Activated CD4-positive, alpha-beta T cell treated with anti-CD3 and anti-CD28 coated beads for 36 hours (primary cell): ENCODE data around the gene JPH4. TPM values are rescaled to one million over a fixed set of nuclear protein-coding genes. Genes with fewer than 3 reads are reported as not detected.
"Not testable (repeated sequence)": the region's sequence is repeated elsewhere in the genome, so short reads cannot be mapped to it uniquely, and the experiment has no call there.

Experiments used
- ATAC-seq: fragments of 200-7000 bp; cut with Tn5 transposase; one replicate; pipeline ENCODE4 v1.10.0; 2021; ENCODE audit warnings: mild to moderate bottlenecking, moderate library complexity
- CTCF ChIA-PET: fragments of 350-600 bp; sonication (Branson Sonifier 250); formaldehyde crosslinking; loops from one replicate; lab custom pipeline; 2021; ENCODE audit warnings: antibody characterized with exemption; lab: Charles Lee
- POLR2A ChIA-PET: fragments of 350-600 bp; sonication (Branson Sonifier 250); formaldehyde crosslinking; loops from one replicate; lab custom pipeline; 2021; ENCODE audit warnings: antibody characterized with exemption, inconsistent platforms; lab: Charles Lee
- DNase-seq: peaks from one replicate; pipeline ENCODE4 v3.0.0-alpha.2; 2020
- H3K27ac Mint-ChIP-seq: one replicate; pipeline ENCODE4 v1.8.0; 2021; ENCODE audit warnings: mixed read lengths
- H3K27me3 Mint-ChIP-seq: one replicate; pipeline ENCODE4 v1.8.0; 2021; ENCODE audit warnings: mixed read lengths
- H3K36me3 Mint-ChIP-seq: one replicate; pipeline ENCODE4 v1.8.0; 2021; ENCODE audit warnings: low read depth, mixed read lengths
- H3K4me1 Mint-ChIP-seq: one replicate; pipeline ENCODE4 v1.8.0; 2021; ENCODE audit warnings: mixed read lengths
- H3K4me3 Mint-ChIP-seq: one replicate; pipeline ENCODE4 v1.8.0; 2021; ENCODE audit warnings: mild to moderate bottlenecking, moderate library complexity, mixed read lengths
- H3K9me3 Mint-ChIP-seq: one replicate; pipeline ENCODE4 v1.8.0; 2021; ENCODE audit warnings: low read depth, mixed read lengths
- intact Hi-C, 2 experiments: fragments of 100-400 bp; cut with DNase I in 1 of 2; cut with micrococcal nuclease in 1 of 2; formaldehyde crosslinking; loops; one replicate each; pipeline versions ENCODE4 v1.14.2 to v1.15.1; 2022 to 2024; cut with DNase I, micrococcal nuclease
- total RNA-seq, 2 experiments: library from RNA; stranded (reverse); gene quantifications; one replicate each; pipeline ENCODE4 v1.2.3, GENCODE V29; 2021

The JPH4 gene
- total RNA-seq, 2 experiments from 2014 or later: not detected

GRCh38 chr14:23617539-23617938, 38.9 kb upstream of the JPH4 start:
- Mint-ChIP-seq H3K36me3 (no peaks in the 10 kb centered on the region), H3K27ac (no peak overlapping the region), H3K9me3 (no peaks in the 10 kb centered on the region), H3K4me1 (no peaks in the 10 kb centered on the region), H3K4me3 (no peak overlapping the region), H3K27me3 (peaks cover 2% of the 10 kb centered on the region)
- POLR2A ChIA-PET: no interaction called here
- ATAC-seq: no peak
- intact Hi-C loops: no loop called here
- CTCF ChIA-PET: interaction anchor here (1.7 to 3.2 kb wide), 2 partner anchors 15 to 28 kb away, joined by 8 to 25 read pairs; no protein-coding TSS in a partner anchor
- DNase-seq: no peak

GRCh38 chr14:23615856-23616255, 37.3 kb upstream of the JPH4 start:
- intact Hi-C loops: no loop called here
- Mint-ChIP-seq H3K4me1 (peaks cover 5% of the 10 kb centered on the region), H3K9me3 (no peaks in the 10 kb centered on the region), H3K36me3 (no peaks in the 10 kb centered on the region), H3K27me3 (no peaks in the 10 kb centered on the region), H3K27ac (no peak overlapping the region), H3K4me3 (no peak overlapping the region)
- POLR2A ChIA-PET: no interaction called here
- ATAC-seq: no peak
- CTCF ChIA-PET: interaction anchor here (3.2 kb wide), 1 partner anchor 16 kb away, joined by 25 read pairs; no protein-coding TSS in a partner anchor
- no peak for DNase-seq

- peaks cover 19% of the 10 kb centered on the region for H3K4me1 Mint-ChIP-seq
- ChIA-PET POLR2A (no interaction called here), CTCF (interaction anchor here (0.6 to 4.9 kb wide), 5 partner anchors 8 to 317 kb away, joined by 3 to 33 read pairs (median 5); no protein-coding TSS in a partner anchor)
- intact Hi-C loops: no loop called here
- H3K4me3 Mint-ChIP-seq: no peak overlapping the region
- no peak for ATAC-seq
- peaks cover 2% of the 10 kb centered on the region for H3K9me3 Mint-ChIP-seq
- no peak for DNase-seq
- no peak overlapping the region for H3K27ac Mint-ChIP-seq
- no peaks in the 10 kb centered on the region for H3K27me3 Mint-ChIP-seq
- peaks cover 7% of the 10 kb centered on the region for H3K36me3 Mint-ChIP-seq
These were observed 35.8 kb upstream of the JPH4 start for GRCh38 chr14:23614395-23614828.

DNA sequence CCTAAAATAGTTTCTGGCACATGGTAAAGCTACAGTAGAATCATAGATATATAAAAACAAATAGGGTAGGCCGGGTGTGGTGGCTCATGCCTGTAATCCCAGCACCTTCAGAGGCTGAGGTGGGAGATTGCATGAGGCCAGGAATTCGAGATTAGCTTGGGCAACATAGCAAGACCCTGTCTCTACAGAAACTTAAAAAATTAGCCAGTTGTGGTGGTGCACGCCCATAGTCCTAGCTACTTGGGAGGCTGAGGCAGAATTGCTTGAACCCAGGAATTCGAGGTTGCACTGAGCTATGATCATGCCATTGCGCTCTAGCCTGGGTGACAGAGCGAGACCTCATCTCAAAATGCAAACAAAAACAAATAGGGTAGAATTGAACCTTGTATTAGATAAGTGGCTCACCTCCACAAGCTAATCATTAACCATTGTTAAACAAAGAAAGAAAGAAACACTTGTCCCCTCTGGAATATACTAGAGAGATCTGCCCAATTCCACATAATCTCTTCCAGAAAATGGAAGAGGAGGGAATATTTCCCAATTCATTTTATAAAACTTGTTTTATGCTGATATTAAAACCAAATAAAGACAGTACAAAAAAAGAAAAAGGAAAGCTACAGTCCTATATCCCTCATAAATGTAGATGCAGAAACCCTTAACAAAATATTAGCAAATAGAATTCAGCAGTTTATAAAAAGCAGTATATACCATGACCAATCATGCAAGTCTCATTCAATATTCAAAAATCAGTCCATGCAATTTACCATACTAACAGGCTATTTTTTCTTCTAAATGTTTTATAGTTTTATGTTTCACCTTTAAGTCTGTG, 34.9 kb upstream of the JPH4 start:
- ChIA-PET POLR2A (no interaction called here), CTCF (interaction anchor here (0.6 to 4.9 kb wide), 6 partner anchors 16 to 314 kb away, joined by 3 to 33 read pairs (median 6); no protein-coding TSS in a partner anchor)
- intact Hi-C loops: no loop called here
- H3K27me3 Mint-ChIP-seq: no peaks in the 10 kb centered on the region
- H3K4me3 Mint-ChIP-seq: no peak overlapping the region
- ATAC-seq (no peak), DNase-seq (no peak)
- H3K4me1 Mint-ChIP-seq: peaks cover 28% of the 10 kb centered on the region
- H3K9me3 Mint-ChIP-seq: peaks cover 9% of the 10 kb centered on the region
- peaks cover 12% of the 10 kb centered on the region for H3K36me3 Mint-ChIP-seq
- H3K27ac Mint-ChIP-seq: no peak overlapping the region

GRCh38 chr14:23612802-23613201, 34.2 kb upstream of the JPH4 start:
- ATAC-seq (no peak), DNase-seq (no peak)
- H3K36me3 Mint-ChIP-seq: peaks cover 12% of the 10 kb centered on the region
- ChIA-PET POLR2A (no interaction called here), CTCF (interaction anchor here (0.7 to 4.9 kb wide), 5 partner anchors 17 to 315 kb away, joined by 3 to 33 read pairs (median 7); no protein-coding TSS in a partner anchor)
- H3K4me1 Mint-ChIP-seq: peaks cover 28% of the 10 kb centered on the region
- H3K4me3 Mint-ChIP-seq: no peak overlapping the region
- intact Hi-C loops: no loop called here
- peaks cover 9% of the 10 kb centered on the region for H3K9me3 Mint-ChIP-seq
- H3K27ac Mint-ChIP-seq: no peak overlapping the region
- no peaks in the 10 kb centered on the region for H3K27me3 Mint-ChIP-seq

GRCh38 chr14:23612354-23612732, 33.8 kb upstream of the JPH4 start:
- Mint-ChIP-seq H3K27ac (no peak overlapping the region), H3K4me3 (no peak overlapping the region), H3K36me3 (peaks cover 12% of the 10 kb centered on the region), H3K4me1 (peaks cover 29% of the 10 kb centered on the region), H3K27me3 (no peaks in the 10 kb centered on the region), H3K9me3 (peaks cover 9% of the 10 kb centered on the region)
- POLR2A ChIA-PET: no interaction called here
- no peak for DNase-seq
- no peak for ATAC-seq
- CTCF ChIA-PET: interaction anchor here (0.6 to 4.9 kb wide), 6 partner anchors 16 to 724 kb away, joined by 3 to 33 read pairs (median 6); no protein-coding TSS in a partner anchor
- intact Hi-C loops: no loop called here

DNA sequence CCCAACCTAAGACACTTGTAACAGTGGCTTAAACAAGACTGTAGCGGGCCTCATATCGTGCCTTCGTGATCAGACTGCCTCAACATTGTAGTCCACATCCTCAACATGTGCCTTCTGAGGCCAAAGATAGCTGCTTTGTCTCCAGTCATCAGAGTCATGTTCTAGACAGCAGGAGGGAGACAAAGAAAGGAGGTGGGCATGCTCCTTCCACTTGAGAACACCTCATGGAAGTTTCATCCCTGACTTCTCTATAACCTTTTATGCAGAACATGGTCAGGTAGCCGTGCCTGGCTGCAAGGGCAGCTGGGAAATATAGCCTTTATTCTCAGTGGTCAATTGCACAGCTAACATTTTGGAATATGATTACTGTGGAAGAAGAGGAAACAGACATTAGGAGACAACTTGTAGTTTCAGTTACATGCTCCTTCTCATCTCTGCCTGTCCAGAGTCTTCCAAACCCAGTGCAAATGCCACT, 32.3 kb upstream of the JPH4 start:
- peak overlapping the region; percentile 17 for H3K27ac Mint-ChIP-seq
- no peak overlapping the region for H3K4me3 Mint-ChIP-seq
- H3K27me3 Mint-ChIP-seq: no peaks in the 10 kb centered on the region
- ATAC-seq: no peak
- ChIA-PET CTCF (interaction anchor here (2.1 to 4.9 kb wide), 2 partner anchors 20 to 21 kb away, joined by 21 to 33 read pairs; no protein-coding TSS in a partner anchor), POLR2A (no interaction called here)
- peaks cover 12% of the 10 kb centered on the region for H3K36me3 Mint-ChIP-seq
- H3K9me3 Mint-ChIP-seq: peaks cover 9% of the 10 kb centered on the region
- DNase-seq: no peak
- intact Hi-C loops: no loop called here
- H3K4me1 Mint-ChIP-seq: peaks cover 43% of the 10 kb centered on the region

DNA sequence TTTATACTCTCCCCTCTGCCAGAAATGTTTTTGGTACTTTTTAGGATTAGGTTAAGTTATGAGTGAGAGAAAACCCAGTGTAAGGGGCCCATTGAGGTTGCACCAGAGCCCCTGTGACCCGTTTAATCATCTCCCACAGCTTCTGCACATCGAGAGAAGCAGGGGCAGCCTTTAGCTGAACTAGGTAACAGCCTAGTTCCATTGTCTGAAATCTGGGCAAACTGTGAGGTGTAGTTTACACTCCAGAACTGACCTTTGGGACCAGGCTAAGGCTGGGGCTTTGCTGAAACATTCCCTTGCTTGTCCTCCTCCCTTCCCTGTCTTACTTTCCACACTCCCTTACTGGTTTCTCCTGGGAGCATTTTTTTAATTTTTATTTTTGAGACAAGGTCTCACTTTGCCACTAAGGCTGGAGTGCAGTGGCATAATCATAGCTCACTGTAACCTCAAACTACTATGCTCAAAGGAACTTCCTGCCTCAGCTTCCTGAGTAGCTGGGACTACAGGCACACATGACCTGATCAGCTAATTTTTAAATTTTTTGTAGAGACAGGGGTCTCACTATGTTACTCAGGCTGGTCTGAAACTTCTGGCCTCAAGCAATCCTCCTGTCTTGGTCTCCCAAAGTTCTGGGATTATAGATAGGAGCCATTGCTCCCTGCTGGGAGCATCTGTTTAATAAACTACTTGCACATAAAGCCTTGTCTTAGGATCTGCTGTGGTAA, 31.7 kb upstream of the JPH4 start:
- POLR2A ChIA-PET: no interaction called here
- intact Hi-C loops: no loop called here
- Mint-ChIP-seq H3K27ac (peak overlapping the region; percentile 89), H3K36me3 (peaks cover 12% of the 10 kb centered on the region), H3K27me3 (no peaks in the 10 kb centered on the region), H3K4me3 (no peak overlapping the region), H3K4me1 (peaks cover 49% of the 10 kb centered on the region), H3K9me3 (peaks cover 9% of the 10 kb centered on the region)
- CTCF ChIA-PET: interaction anchor here (0.7 to 4.9 kb wide), 3 partner anchors 20 to 256 kb away, joined by 4 to 33 read pairs (median 21); no protein-coding TSS in a partner anchor
- DNase-seq (no peak), ATAC-seq (no peak)

GRCh38 chr14:23609411-23610089, 31.0 kb upstream of the JPH4 start:
- DNase-seq, H3K4me3 Mint-ChIP-seq, intact Hi-C loops, H3K9me3 Mint-ChIP-seq, H3K27me3 Mint-ChIP-seq, ATAC-seq, POLR2A ChIA-PET: not testable (repeated sequence)
- CTCF ChIA-PET: interaction anchor here (2.1 to 5.2 kb wide), 3 partner anchors 19 to 23 kb away, joined by 21 to 33 read pairs (median 31); no protein-coding TSS in a partner anchor
- H3K36me3 Mint-ChIP-seq: peaks cover 12% of the 10 kb centered on the region
- H3K4me1 Mint-ChIP-seq: peaks cover 50% of the 10 kb centered on the region
- H3K27ac Mint-ChIP-seq: peak overlapping the region; percentile 89

DNA sequence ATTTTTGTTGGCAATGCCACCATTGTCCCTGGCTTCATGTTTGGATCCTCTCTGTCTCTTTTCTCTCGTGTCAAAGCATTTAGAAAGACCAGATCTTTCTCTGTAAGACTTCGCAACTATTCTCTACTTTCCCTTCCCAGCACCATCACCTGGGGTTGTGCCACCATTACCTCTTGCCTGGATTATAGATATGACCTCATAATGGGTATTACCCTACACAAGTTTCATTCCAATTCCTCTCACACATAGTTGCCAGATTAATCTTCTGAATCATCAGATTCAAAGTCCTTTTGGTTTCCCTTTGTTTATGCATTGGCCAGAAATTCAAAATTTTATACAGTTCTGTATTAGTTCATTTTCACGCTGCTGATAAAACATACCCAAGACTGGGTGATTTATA, 30.4 kb upstream of the JPH4 start:
- POLR2A ChIA-PET: no interaction called here
- H3K4me3 Mint-ChIP-seq: no peak overlapping the region

More for the DNA sequence above, 30.4 kb upstream of the JPH4 start:
- Mint-ChIP-seq H3K36me3 (peaks cover 12% of the 10 kb centered on the region), H3K9me3 (peaks cover 9% of the 10 kb centered on the region), H3K27me3 (no peaks in the 10 kb centered on the region), H3K27ac (peak overlapping the region; percentile 58), H3K4me1 (peaks cover 50% of the 10 kb centered on the region)
- intact Hi-C loops: no loop called here
- DNase-seq (no peak), ATAC-seq (peak; percentile 19)
- CTCF ChIA-PET: interaction anchor here (0.7 to 5.2 kb wide), 2 partner anchors 23 to 463 kb away, joined by 3 to 31 read pairs; no protein-coding TSS in a partner anchor
